Measurements from ENCODE around the gene JUN.
"Not testable (repeated sequence)": the region's sequence is repeated elsewhere in the genome, so short reads cannot be mapped to it uniquely, and the experiment has no call there.

The JUN gene

GRCh38 chr1:58802640-58803399 is 19.0 kb upstream of the JUN start:
- no peak for DNase-seq

GRCh38 chr1:58801286-58801685 is 17.4 kb upstream of the JUN start:
- DNase-seq: not testable (repeated sequence)

More at GRCh38 chr1:58802640-58803399, 19.0 kb upstream of the JUN start:
- no peak for TF ChIP-seq POLR2A (IDR thresholded peaks at IDR 0.05; ENCODE audit: low read length)
- TF ChIP-seq GATA1 (IDR thresholded peaks at IDR 0.05; ENCODE audit: low read depth, low read length): no peak

- no peak for DNase-seq
- TF ChIP-seq POLR2A (IDR thresholded peaks at IDR 0.05; ENCODE audit: low read length) (no peak), GATA1 (IDR thresholded peaks at IDR 0.05; ENCODE audit: low read depth, low read length) (no peak)
Measured at GRCh38 chr1:58799650-58800049, 15.8 kb upstream of the JUN start.

GRCh38 chr1:58798910-58799442 is 15.1 kb upstream of the JUN start:
- TF ChIP-seq GATA1 (IDR thresholded peaks at IDR 0.05; ENCODE audit: low read depth, low read length) (no peak), POLR2A (IDR thresholded peaks at IDR 0.05; ENCODE audit: low read length) (no peak)
- no peak for DNase-seq

- TF ChIP-seq POLR2A (IDR thresholded peaks at IDR 0.05; ENCODE audit: low read length) (no peak), GATA1 (IDR thresholded peaks at IDR 0.05; ENCODE audit: low read depth, low read length) (no peak)
- no peak for DNase-seq
Measured at GRCh38 chr1:58796416-58796815, 12.6 kb upstream of the JUN start.

- TF ChIP-seq GATA1 (IDR thresholded peaks at IDR 0.05; ENCODE audit: low read depth, low read length): no peak
- TF ChIP-seq POLR2A (IDR thresholded peaks at IDR 0.05; ENCODE audit: low read length): no peak
Measured at GRCh38 chr1:58794585-58794984, 10.7 kb upstream of the JUN start.

GRCh38 chr1:58792846-58793245 is 9.0 kb upstream of the JUN start:
- TF ChIP-seq POLR2A (IDR thresholded peaks at IDR 0.05; ENCODE audit: low read length) (no peak), GATA1 (IDR thresholded peaks at IDR 0.05; ENCODE audit: low read depth, low read length) (no peak)
- no peak for DNase-seq

More at GRCh38 chr1:58794585-58794984, 10.7 kb upstream of the JUN start:
- no peak for DNase-seq

- TF ChIP-seq GATA1 (IDR thresholded peaks at IDR 0.05; ENCODE audit: low read depth, low read length): no peak
- no peak for TF ChIP-seq POLR2A (IDR thresholded peaks at IDR 0.05; ENCODE audit: low read length)
- no peak for DNase-seq
Measured at GRCh38 chr1:58791106-58791505, 7.3 kb upstream of the JUN start.

- DNase-seq: no peak
- TF ChIP-seq GATA1 (IDR thresholded peaks at IDR 0.05; ENCODE audit: low read depth, low read length) (no peak), POLR2A (IDR thresholded peaks at IDR 0.05; ENCODE audit: low read length) (no peak)
Measured at GRCh38 chr1:58789996-58790660, 6.3 kb upstream of the JUN start.

- no peak for DNase-seq
- TF ChIP-seq POLR2A (IDR thresholded peaks at IDR 0.05; ENCODE audit: low read length) (no peak), GATA1 (IDR thresholded peaks at IDR 0.05; ENCODE audit: low read depth, low read length) (no peak)
Measured at GRCh38 chr1:58789322-58789856, 5.5 kb upstream of the JUN start.

- no peak for DNase-seq
Measured at GRCh38 chr1:58788259-58788658, 4.4 kb upstream of the JUN start.

GRCh38 chr1:58786927-58787245 is 3.0 kb upstream of the JUN start:
- TF ChIP-seq GATA1 (IDR thresholded peaks at IDR 0.05; ENCODE audit: low read depth, low read length) (no peak), POLR2A (IDR thresholded peaks at IDR 0.05; ENCODE audit: low read length) (no peak)
- DNase-seq: no peak

More at GRCh38 chr1:58788259-58788658, 4.4 kb upstream of the JUN start:
- TF ChIP-seq POLR2A (IDR thresholded peaks at IDR 0.05; ENCODE audit: low read length) (no peak), GATA1 (IDR thresholded peaks at IDR 0.05; ENCODE audit: low read depth, low read length) (no peak)

GRCh38 chr1:58786184-58786926 is 2.5 kb upstream of the JUN start:
- no peak for TF ChIP-seq GATA1 (IDR thresholded peaks at IDR 0.05; ENCODE audit: low read depth, low read length)
- no peak for TF ChIP-seq POLR2A (IDR thresholded peaks at IDR 0.05; ENCODE audit: low read length)
- DNase-seq: no peak
